ENCODE measurements around the gene HMCN2.

DNA sequence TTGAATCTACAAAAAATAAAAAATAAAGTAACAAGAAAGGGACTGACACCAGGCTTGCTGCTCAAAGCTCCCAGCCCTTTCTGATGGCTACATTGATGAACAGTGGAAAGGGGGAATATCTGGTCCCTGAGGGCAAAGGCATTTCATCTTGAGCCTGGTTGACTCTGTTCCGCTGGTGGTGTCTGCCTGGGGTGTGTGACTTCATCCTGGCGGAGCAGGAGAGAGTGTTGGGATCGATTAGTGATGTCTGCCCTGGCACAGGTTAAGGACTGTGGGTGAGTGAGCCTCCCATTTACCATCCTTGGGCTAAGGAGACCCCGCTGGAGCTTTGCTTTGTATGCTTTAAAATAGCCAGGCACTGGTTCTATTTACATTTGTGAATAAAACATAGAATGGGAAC lies 122.3 kb downstream of the HMCN2 start:
- TF ChIP-seq, protein P1, sequence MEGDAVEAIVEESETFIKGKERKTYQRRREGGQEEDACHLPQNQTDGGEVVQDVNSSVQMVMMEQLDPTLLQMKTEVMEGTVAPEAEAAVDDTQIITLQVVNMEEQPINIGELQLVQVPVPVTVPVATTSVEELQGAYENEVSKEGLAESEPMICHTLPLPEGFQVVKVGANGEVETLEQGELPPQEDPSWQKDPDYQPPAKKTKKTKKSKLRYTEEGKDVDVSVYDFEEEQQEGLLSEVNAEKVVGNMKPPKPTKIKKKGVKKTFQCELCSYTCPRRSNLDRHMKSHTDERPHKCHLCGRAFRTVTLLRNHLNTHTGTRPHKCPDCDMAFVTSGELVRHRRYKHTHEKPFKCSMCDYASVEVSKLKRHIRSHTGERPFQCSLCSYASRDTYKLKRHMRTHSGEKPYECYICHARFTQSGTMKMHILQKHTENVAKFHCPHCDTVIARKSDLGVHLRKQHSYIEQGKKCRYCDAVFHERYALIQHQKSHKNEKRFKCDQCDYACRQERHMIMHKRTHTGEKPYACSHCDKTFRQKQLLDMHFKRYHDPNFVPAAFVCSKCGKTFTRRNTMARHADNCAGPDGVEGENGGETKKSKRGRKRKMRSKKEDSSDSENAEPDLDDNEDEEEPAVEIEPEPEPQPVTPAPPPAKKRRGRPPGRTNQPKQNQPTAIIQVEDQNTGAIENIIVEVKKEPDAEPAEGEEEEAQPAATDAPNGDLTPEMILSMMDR (IDR thresholded peaks at IDR 0.05): no peak
- TF ChIP-seq POLR2AphosphoS5 (IDR thresholded peaks at IDR 0.05) (no peak), POLR2A (IDR thresholded peaks at IDR 0.05) (no peak)
